Stimulated activated CD4-positive, alpha-beta T cell treated with anti-CD3 and anti-CD28 coated beads, Interleukin-2, amount 100 ng/mL, for 48 hours (primary cell): ENCODE measurements around the gene CDH4.

Experiments
- DNase-seq, 2 donors: peaks; one replicate each; pipeline ENCODE4 v3.0.0-alpha.2; 2020

The CDH4 gene

DNA sequence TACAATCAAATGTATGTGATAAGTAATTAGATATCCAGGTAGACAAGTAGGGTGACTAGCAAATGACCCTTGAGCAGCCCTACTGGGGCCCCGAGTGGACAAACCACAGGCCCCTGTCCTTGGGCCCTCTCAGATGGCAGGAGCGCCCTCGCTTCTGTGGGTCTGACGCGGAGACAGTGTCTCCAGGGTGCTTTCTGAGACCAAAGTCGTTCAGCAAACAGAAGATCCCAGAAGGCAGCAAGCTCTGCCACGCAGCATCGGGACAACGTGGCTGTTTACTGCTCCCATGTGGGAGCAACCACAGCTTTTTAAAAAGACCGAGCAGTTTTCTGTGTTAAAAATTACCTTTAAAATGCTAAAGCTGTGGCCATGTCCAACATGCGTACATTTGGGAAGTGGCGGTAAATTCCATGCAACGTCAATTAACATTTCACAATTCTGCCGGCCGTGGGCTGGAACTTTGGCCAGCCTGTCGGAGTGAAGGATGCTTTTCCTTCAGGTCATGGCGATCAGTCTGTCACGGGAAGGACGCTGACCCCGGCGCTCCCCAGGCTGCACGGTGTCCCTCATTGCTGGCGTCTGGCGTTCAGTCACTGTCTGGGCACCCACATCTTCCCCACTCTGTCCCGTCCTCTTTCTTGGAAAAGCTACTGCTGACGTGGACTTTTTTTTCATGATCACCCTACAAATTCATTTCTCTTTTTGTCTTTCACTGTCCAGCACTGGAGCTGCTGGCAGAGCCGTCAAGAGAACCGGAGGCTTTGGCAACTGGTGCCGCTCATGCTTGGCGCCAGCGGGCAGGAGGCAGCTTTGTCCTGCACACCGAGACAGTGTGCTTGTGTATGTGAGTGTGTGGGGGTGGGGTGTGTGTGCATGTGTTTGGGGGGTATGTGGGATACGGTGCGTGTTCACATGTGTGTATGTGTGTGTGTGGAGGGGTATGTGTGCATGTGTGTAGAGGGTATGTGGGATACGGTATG, 293.1 kb downstream of the CDH4 start:
- no peak for DNase-seq

DNA sequence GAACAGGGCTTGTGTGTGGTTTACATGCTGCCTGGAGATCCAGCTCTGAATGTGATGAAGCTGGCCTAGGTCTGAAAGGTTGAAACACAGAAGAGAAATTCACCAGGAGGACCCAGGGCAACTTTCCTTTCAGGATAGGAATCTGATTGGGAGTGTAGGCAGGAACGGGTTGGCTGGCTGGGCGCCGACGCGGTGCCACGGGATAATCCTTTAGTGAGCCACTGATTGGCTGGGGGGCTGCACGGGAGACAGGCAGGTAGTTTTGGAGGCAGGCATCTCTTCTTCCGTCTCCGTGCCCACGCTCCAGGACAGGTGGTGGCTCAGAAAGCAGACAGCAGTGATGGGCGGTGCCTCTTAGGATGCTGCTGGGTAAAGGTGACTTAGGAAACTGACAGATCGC, 294.6 kb downstream of the CDH4 start:
- DNase-seq: no peak

DNA sequence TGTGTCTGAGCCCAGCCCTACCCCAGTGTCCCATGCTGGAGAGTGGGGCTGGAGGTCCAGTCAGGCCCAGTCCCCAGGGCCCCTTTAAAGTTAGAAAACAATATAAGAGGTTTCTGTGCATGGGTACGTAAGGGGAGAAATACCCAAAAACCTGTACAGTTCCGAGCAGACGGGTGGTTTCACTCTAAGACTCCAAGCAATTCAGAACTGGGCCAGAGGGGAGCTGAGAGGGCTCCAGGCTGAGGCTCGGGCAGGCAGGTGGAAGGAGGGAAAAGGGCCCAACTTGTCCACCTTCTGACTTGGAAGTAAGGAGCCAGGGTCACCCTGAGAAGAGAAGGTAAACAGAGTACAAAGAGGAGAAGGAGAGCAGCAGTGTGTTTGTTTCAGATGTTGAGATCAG, 296.0 kb downstream of the CDH4 start:
- no peak for DNase-seq

DNA sequence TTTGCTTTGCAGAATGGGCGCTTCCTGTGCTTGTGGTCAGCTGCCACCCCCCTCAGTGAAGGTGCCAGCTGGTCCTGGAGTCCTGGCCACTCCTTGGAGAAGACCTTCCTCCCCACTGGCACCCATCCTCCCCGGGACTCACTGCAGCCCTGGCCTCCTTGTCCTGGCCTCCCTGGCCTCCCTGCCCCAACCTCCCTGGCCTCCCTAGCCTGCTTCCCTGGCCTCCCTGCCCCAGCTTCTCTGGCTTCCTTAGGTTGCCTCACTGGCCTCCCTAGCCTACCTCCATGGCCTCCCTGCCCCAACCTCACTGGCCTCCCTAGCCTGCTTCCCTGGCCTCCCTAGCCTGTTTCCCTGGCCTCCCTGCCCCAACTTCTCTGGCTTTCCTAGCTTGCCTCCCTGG, 297.8 kb downstream of the CDH4 start:
- DNase-seq: no peak

DNA sequence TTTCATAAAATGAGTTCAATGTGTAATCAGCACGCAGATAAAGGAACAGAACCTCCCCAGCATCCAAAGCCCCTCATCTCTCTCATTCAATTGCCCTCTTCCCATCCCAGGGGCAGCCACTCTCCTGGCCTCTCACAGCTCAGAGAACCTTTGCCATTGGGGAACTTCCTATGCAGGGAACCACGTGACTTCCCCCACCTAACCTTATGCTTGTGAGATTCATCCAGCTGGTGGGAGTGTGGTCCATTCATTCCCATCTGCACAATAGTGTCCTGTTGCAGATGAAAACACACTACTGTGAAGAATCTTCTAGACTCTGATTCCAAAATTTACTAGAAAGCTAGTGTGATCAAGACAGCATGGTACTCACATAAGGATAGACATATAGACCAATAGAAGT, 299.3 kb downstream of the CDH4 start:
- no peak for DNase-seq

DNA sequence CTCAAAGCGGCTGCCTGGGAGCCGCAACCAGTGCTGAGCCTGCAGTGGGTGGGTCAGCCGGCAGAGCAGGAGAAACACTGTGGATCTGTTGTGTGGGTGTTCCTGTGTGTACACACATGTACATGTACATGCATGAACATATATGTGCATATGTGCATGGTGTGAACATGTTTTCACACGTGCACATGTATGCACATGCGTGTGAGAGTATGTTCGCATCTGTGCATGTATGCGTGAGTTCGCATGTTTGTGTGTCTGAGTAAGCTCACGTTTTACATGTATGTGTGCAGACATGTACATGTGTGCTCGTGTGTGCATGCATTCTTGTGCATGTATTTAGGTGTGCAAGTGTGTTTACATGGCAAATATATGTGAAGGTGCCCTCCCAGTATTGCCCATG, 302.6 kb downstream of the CDH4 start:
- no peak for DNase-seq

DNA sequence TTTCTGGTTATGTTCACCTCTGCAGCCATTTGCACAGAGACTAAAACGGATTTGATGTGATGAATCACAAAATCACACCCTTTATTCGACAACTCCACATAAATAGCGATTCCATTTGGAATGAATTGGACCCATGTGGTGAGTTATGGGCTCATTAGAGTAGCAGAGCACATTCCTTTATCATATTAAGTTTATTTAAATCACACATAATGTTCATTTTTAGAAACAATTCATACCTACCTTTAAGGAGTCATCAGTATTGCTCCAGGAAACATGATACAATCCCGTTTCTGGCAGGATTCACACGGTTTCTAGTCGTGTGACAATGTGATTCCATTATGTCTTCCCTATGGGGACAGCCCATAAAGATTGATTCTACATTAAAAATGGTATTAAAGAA, 303.5 kb downstream of the CDH4 start:
- DNase-seq: no peak

DNA sequence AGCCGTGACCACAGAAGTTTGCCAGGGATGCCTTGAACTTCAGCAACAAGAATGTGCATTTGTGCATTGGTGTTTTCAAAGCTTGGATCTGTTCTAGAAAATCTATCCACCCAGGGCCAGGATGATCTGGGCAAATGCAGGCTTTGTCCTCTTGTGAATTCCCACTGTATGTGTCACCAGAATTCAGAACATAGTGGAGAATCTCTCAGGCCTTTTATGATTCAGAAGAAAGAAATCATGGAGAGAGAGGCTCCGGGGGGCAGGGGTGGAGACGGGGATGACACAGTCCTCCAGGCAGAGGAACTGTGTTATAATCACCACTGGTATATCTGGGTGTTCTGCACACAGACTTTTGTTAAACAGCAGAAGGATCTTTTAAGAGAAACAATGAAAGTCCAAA, 304.1 kb downstream of the CDH4 start:
- no peak for DNase-seq

DNA sequence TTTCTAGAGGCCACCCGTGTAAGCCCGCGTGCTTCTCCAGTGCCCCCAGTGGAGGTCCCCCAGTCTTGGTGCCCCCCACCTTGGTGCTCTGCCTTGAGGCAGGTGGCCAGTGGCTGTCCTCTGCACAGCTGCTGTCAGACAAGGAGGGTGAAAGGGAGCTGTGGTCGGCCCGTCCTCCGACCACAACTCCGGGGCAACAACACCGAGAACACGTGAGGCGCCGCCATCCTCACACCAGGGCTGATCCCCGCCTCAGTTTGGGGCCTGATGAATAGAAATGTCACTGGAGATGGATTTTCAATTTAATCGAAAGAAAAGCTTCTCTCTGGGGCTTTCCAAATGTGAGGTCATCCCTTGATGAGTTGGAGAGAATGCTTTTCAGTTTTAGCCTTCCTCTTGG, 304.6 kb downstream of the CDH4 start:
- DNase-seq: no peak

DNA sequence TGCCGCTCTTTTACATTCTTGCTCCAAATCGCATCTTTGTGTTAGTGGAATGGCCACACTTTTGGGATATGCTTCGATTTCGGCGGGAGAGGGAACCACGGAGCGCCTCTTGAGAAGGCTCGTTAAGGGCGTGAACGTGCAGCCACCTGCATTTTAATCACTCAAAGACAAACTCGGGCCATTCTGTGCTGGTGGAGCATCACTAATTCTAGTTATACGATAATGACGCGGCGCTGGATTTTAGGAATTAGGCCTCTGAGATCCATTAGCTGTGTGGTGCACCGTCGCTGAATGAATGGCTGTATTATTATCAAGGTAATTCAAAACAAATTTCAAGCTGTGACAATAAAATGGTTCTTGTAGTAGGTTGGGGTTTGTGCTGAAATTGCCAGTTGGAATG, 305.6 kb downstream of the CDH4 start:
- no peak for DNase-seq

DNA sequence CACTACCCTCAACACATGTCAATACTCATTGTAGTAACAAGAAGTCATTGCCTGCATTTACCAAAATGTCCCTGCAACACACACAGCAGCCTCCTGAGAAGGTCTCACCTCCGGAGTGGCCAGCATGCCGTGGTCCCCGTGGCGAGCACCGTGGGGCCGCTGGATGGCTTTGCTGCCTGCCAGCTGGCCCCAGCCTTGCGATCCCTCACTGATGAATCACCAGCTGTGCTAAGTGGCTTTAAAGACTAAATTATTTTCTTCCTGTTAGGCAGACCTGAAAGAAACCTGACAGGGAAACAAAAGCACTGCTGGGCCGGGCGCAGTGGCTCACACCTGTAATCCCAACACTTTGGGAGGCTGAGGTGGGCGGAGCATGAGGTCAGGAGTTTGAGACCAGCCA, 306.7 kb downstream of the CDH4 start:
- no peak for DNase-seq

DNA sequence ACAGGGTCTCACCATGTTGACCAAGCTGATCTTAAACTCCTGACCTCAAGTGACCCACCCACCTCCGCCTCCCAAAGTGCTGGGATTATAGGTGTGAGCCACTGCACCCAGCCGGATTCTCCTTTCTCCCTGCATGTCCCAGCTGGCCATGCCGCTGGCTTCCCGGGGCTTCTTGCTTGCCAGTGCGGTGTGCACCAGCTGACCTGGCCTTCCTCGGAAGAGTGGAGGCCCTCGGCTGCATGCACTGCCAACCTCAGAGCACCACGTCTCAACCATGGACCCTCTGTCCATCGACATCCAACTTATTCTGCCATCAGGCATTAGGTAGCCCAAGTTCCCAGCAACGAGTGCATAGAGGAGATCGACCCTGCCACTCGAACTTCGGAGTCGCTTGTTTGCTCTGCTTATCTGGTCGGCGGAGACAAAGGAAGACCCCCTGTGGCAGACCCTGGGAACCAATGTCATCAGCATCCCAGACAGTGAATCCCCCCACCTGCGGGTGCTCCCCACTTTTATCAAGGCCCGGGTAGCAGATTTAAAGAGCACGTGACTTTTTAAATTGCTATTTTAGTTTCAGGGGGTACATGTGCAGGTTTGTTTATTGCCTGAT, 307.8 kb downstream of the CDH4 start:
- no peak for DNase-seq

DNA sequence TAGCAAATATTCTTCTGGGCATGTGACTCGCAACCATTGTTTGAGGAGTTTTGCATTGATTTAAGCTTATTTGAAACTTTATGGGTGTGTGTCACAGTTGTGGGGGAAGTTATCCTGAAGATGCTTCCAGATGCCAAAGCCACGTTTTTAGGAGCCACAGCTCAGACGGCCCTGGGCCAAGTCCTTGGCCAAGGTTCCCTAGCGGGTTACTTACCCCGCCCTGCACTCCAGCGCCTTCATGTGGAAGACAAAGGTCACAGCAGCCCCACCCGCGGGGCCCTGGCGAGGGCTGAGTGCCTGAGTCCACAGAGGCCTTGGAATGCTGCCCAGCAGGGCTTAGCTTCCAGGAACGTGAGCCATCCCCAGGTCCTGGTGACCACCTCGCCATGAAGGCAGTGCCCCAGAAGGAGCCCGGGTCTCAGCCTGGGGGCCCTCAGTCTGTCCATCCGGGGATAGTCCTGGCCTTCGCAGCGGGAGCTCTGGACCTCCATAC, 308.3 kb downstream of the CDH4 start:
- DNase-seq: no peak

DNA sequence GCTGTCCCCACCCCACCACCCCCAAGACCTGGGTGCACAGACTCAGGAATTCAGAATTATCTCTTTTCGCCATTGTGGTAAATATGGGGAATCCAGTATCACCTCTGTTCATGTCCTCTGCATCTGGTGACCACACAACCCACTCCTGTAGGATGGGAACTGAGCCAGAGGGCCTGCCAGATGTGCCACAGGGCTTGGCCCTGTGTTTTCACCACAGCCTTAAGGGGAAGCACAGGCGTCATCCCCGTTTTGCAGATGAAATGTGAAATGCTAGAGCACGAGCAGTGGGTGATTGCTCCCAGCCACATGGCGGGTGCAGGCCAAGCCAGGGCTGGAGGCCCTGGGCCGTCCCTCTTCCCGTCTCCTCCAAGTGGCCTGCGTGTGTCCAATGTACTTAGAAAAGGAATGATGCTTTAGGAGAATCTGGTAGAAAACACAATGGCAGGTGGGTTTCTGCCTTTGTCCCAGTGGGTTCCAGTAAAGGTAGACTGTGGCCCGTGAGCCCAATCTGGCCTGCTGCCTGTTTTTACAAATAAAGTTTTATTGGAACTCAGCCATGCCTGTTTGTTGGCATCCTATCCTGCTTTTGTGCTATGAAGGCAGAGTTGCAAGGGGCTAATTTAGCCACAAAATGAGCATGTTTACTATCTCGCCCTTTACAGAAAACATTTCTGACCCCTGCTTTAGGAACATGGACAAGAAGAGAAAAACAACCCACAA, 309.2 kb downstream of the CDH4 start:
- DNase-seq: no peak

DNA sequence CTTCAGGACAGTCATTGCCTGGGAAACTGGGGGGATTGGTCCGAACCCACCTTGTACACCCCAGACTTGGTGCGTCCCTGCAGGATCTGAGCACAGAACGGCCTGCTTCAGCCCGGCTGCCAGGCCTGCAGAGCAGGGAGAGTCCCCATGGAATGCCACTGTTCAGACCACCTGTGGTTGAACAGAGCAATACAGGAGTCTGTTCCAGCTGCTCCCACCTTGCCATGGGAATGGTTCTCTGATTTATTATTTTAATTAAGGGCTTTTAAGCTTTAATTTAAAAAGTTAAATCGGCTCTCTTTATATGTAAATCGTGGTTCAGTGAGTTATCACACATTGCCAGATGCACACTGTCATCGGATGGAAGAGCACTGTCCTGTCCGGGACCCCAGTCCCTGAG, 310.4 kb downstream of the CDH4 start:
- no peak for DNase-seq

DNA sequence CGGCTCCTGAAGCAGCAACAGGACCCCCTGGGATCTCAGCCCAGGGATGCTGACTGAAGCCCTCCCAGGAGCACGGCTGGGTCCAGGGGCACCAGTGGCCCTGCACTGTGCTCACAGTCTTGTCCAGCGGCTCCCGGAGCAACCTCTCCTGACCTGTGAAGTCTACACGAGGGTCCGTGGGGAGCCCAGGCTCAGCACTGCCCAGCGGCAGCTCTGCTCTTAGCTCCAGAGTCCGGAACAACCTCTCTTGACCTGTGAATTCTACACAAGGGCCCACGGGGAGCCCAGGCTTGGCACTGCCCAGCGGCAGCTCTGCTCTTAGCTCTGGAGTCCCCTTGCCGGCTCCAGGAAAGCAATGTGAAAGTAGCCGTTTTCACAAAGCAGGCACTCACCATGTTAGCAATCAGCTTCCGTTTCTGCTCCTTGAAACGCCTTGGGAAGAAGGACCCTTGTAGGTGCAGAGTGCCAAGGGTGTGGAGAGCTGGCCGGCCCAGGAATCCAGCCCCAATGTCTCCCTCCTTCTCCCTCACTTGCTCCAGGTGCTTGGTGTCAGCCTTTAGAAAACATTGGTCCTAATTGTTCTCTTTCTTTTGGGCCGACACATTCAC, 310.9 kb downstream of the CDH4 start:
- DNase-seq: no peak

DNA sequence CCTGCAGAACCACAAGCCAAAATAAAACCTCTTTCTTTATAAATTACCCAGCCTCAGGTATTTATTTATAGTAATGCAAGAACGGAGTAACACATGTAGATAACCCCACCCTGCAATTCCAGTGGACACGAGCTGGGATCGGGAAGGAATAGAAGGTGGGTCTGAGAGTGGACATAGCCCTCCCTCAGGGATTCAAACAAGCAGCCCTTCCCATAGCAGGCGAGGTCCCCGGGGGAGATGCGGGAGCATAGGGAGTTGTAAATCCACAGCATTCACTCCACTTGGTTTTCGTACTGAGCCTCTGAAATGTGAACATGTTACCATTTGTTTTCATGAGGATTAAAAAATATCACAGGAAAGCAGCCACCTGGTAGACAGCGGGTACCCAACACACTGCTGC, 312.6 kb downstream of the CDH4 start:
- DNase-seq: no peak

DNA sequence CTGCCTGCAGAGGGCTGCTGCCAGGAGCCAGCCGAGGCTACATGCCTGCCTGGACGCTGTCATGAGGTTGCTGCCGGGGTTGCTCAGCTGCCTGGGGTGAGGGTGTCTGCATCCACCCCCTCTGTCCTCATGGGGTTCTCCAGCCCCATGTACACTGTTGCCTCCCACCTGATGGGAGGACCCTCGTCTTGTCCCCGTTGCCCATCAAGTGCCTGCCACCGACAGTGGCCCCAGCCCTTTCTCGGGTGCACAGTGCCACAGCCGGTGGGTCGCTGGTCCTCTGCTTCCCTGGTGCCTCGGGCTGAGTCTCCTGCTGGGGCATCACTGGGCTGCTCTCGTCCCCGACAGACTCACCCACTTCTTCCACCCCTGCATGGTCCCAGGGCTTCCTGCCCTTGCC, 313.7 kb downstream of the CDH4 start:
- DNase-seq: no peak

DNA sequence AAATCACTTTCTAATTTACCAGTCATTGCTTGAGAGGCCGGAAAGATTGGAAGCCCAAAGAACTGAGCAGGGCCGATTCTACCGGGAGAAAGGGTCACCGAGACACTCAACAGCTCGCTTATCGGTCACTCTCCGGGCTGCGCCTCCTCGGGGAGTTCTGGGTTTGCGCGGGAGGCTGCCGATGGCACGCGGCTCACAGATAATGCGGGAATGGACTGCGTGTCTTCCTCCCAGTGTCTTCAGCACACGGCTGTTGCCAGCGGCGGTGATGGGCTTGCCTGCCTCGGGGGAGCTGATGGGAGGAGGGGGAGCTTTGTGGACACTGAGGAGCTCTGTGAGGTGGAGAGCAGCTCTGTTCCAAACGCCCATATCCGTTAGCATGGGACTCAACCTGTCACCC, 314.6 kb downstream of the CDH4 start:
- DNase-seq: no peak

DNA sequence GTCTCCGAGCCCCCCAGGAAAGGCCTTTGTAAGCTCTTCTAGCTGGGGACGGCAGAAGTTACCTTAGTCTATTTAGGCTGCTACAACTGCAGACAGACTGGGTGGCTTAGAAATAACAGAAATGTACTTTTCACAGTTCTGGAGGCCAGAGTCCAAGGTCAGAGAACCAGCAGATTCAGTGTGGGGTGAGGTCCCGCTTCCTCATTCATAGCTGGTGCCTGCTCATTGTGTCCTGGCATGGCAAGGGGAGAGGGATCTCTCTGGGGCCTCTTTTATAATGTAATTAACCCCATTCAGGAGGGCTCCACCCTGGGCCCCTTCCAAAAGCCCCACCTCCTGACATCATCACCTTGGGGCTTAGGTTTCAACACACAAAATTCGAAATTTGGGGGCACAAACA, 315.1 kb downstream of the CDH4 start:
- no peak for DNase-seq

DNA sequence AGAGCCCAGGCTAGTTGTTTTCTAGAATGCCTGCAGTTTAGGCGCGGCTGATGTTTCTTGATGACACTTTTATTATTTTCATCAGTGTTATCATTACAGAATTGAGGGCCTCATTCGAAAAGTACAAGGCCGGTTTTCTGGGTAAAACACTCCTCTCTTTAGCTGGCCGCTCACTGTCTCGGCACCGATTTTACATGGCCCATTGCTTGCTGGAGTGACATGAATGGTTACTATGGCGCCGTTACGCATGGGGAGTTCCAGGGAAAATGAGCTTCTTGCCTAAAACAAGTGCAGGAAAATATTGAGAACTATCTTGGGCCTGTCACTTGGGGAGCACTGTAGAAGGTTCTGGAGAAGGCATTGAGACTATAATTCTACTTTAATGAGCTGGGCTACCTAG, 317.8 kb downstream of the CDH4 start:
- no peak for DNase-seq

DNA sequence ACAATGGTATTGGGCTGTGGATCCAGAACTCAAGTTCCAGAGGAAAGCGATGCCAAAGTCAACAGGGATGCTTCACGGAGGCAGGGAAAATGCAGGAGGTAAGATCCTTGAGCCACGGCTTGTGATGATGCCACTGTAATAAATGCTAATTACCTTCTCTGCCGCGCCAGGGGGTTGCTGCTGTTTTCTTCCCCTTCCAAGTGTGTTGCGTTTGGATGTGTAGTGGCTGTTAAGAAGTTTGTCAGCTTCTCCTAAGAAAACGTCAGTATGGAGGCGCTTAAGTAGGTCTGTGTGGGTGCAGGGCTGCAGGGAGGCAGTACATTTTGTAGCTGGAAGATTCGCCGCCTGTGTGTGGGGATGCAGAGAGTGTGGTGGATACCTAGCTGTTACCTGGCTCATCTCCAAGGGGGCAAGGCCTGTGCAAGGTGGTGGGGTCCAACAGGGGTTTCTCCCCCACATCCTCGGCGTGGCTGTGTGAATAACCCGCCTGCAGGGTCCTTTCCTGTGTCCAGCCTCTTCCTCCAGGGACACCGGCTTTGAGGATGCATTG, 318.7 kb downstream of the CDH4 start:
- DNase-seq: no peak

DNA sequence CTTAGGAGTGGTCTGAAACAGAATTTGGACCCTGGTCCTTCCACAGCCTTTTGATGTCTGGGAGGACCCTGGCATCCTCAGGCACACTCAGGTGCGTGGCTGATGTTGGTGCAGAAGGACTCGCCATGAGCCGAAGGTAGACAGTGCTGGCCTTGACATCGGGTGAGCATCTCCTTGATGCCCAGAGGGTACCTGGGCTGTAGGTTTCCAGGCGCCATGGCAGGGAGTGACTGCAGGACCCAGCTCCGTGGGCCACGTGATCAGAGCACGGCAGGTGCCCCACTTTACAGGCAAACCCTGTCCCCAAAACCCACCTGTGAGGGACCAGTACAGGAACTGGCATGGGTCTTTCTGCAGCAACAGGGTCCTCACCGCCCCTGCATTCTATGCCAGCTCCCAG, 319.2 kb downstream of the CDH4 start:
- no peak for DNase-seq
